CD8-positive, alpha-beta memory T cell (primary cell): ENCODE results near the gene ABHD4. TPM values are rescaled to one million over a fixed set of nuclear protein-coding genes. Genes with fewer than 3 reads are reported as not detected.
A peak's percentile ranks its signal among the peaks of the same experiment; 100 is the strongest.
"Not testable (repeated sequence)": the region's sequence is repeated elsewhere in the genome, so short reads cannot be mapped to it uniquely, and the experiment has no call there.

Source experiments
- CTCF ChIA-PET: fragments of 350-600 bp; sonication (Branson Sonifier 250); formaldehyde crosslinking; loops from one replicate; lab custom pipeline; 2021; ENCODE audit warnings: antibody characterized with exemption; lab: Charles Lee
- POLR2A ChIA-PET: fragments of 350-600 bp; sonication (Branson Sonifier 250); formaldehyde crosslinking; loops from one replicate; lab custom pipeline; 2021; ENCODE audit warnings: antibody characterized with exemption; lab: Charles Lee
- DNase-seq, 5 donors: peaks; one replicate each; pipeline versions ENCODE4 v3.0.0 to v3.0.0-alpha.2; 2020 to 2022; ENCODE audit warnings: mixed read lengths in 1 of 5
- H3K27ac ChIP-seq: one replicate; pipeline ENCODE4 v1.7.0; 2013; ENCODE audit warnings: low read depth, mild to moderate bottlenecking, low read length, moderate library complexity
- H3K27me3 ChIP-seq: 2 replicates; pipeline ENCODE4 v1.7.0; 2013; ENCODE audit warnings: low read length, mild to moderate bottlenecking; ENCODE audit not compliant: insufficient read depth, poor library complexity, severe bottlenecking
- H3K36me3 ChIP-seq: 2 replicates; pipeline ENCODE4 v1.7.0; 2013; ENCODE audit warnings: mild to moderate bottlenecking, low read length, moderate library complexity; ENCODE audit not compliant: insufficient read depth
- H3K4me1 ChIP-seq: 2 replicates; pipeline ENCODE4 v1.7.0; 2013; ENCODE audit warnings: mild to moderate bottlenecking, low read length, moderate library complexity; ENCODE audit not compliant: insufficient read depth
- H3K4me3 ChIP-seq: 2 replicates; pipeline ENCODE4 v1.7.0; 2013; ENCODE audit warnings: mild to moderate bottlenecking, low read length
- H3K9me3 ChIP-seq: 2 replicates; pipeline ENCODE4 v1.7.0; 2013; ENCODE audit warnings: mild to moderate bottlenecking, low read length
- H3K27ac Mint-ChIP-seq, 8 donors: one replicate each; pipeline ENCODE4 v1.8.0; 2020 to 2021; ENCODE audit warnings: mixed read lengths in 8 of 8, mild to moderate bottlenecking in 6 of 8, inconsistent platforms in 3 of 8, moderate library complexity in 3 of 8
- H3K27me3 Mint-ChIP-seq, 2 donors: one replicate each; pipeline ENCODE4 v1.8.0; 2020 to 2021; ENCODE audit warnings: mixed read lengths in 2 of 2, mild to moderate bottlenecking in 1 of 2, moderate library complexity in 1 of 2
- H3K36me3 Mint-ChIP-seq, 3 donors: one replicate each; pipeline ENCODE4 v1.8.0; 2020 to 2021; ENCODE audit warnings: mixed read lengths in 3 of 3, inconsistent platforms in 1 of 3, mild to moderate bottlenecking in 1 of 3
- H3K4me1 Mint-ChIP-seq, 3 donors: one replicate each; pipeline ENCODE4 v1.8.0; 2020 to 2021; ENCODE audit warnings: mixed read lengths in 3 of 3, inconsistent platforms in 1 of 3, mild to moderate bottlenecking in 1 of 3
- H3K4me3 Mint-ChIP-seq, 7 donors: one replicate each; pipeline ENCODE4 v1.8.0; 2020 to 2021; ENCODE audit warnings: mixed read lengths in 7 of 7, mild to moderate bottlenecking in 6 of 7, moderate library complexity in 4 of 7, inconsistent platforms in 2 of 7
- H3K9me3 Mint-ChIP-seq, 5 donors: one replicate each; pipeline ENCODE4 v1.8.0; 2020 to 2022; ENCODE audit warnings: mixed read lengths in 5 of 5, mild to moderate bottlenecking in 3 of 5, moderate library complexity in 2 of 5, inconsistent platforms in 1 of 5
- polyA plus RNA-seq: library from polyadenylated mRNA; unstranded; fragments of 300-500 nt; fragmentation: Illumina TruSeq; gene quantifications from one replicate; pipeline ENCODE4 v1.2.3, GENCODE V29; 2021
- total RNA-seq, 2 experiments: library from RNA; stranded (reverse); gene quantifications; one replicate each; pipeline ENCODE4 v1.2.3, GENCODE V29; 2021

ABHD4 gene
- total and polyA plus RNA-seq, 3 experiments from 2014 or later: 8.4 to 13.7 (median 11.4) TPM

GRCh38 chr14:22580625-22581024 lies 17.5 kb upstream of the ABHD4 start:
- CTCF ChIA-PET: interaction anchor here (1.0 to 1.9 kb wide), 2 partner anchors 19 to 242 kb away, joined by 3 to 4 read pairs; no protein-coding TSS in a partner anchor
- no peak for DNase-seq

GRCh38 chr14:22583994-22584393 lies 14.1 kb upstream of the ABHD4 start:
- H3K4me3 ChIP-seq: no peak overlapping the region
- no peak for DNase-seq
- peaks cover 0 to 44% (median 9%) of the 10 kb centered on the region in 3 donors for H3K36me3 Mint-ChIP-seq
- peaks cover 0 to 2% (median 0%) of the 10 kb centered on the region in 5 donors for H3K9me3 Mint-ChIP-seq
- peak overlapping the region; percentile 30 to 91 (median 80) for H3K27ac Mint-ChIP-seq
- ChIA-PET POLR2A (no interaction called here), CTCF (interaction anchor here (0.6 to 7.9 kb wide), 3 partner anchors 13 to 238 kb away, joined by 3 to 82 read pairs (median 3); no protein-coding TSS in a partner anchor)
- H3K36me3 ChIP-seq: no peaks in the 10 kb centered on the region
- H3K27ac ChIP-seq: no peak overlapping the region
- H3K27me3 ChIP-seq: no peaks in the 10 kb centered on the region
- H3K4me1 ChIP-seq: peaks cover 61% of the 10 kb centered on the region
- H3K4me3 Mint-ChIP-seq: peak overlapping the region in 4 of 7 donors; percentile 6 to 49 (median 27)
- no peaks in the 10 kb centered on the region for H3K9me3 ChIP-seq
- H3K27me3 Mint-ChIP-seq: peaks cover 0 to 2% of the 10 kb centered on the region in 2 donors
- peaks cover 69 to 88% (median 73%) of the 10 kb centered on the region in 3 donors for H3K4me1 Mint-ChIP-seq

More at GRCh38 chr14:22580625-22581024, 17.5 kb upstream of the ABHD4 start:
- POLR2A ChIA-PET: no interaction called here
- Histone ChIP-seq H3K4me3 (no peak overlapping the region), H3K4me1 (peaks cover 37% of the 10 kb centered on the region), H3K27ac (no peak overlapping the region), H3K36me3 (no peaks in the 10 kb centered on the region), H3K9me3 (no peaks in the 10 kb centered on the region), H3K27me3 (no peaks in the 10 kb centered on the region)
- peak overlapping the region in 4 of 8 donors; percentile 7 to 79 (median 52) for H3K27ac Mint-ChIP-seq
- H3K9me3 Mint-ChIP-seq: no peaks in the 10 kb centered on the region
- H3K4me3 Mint-ChIP-seq: no peak overlapping the region
- H3K27me3 Mint-ChIP-seq: no peaks in the 10 kb centered on the region
- H3K4me1 Mint-ChIP-seq: peaks cover 58 to 82% (median 70%) of the 10 kb centered on the region in 3 donors
- H3K36me3 Mint-ChIP-seq: peaks cover 0 to 44% (median 10%) of the 10 kb centered on the region in 3 donors

GRCh38 chr14:22587247-22587646 lies 10.9 kb upstream of the ABHD4 start:
- peaks cover 58% of the 10 kb centered on the region for H3K4me1 ChIP-seq
- peak overlapping the region; percentile 5 for H3K4me3 ChIP-seq
- H3K27ac Mint-ChIP-seq: peak overlapping the region; percentile 69 to 100 (median 98)
- DNase-seq: no peak
- H3K9me3 ChIP-seq: no peaks in the 10 kb centered on the region
- no peaks in the 10 kb centered on the region for H3K27me3 ChIP-seq
- H3K4me3 Mint-ChIP-seq: peak overlapping the region; percentile 46 to 99 (median 62)
- POLR2A ChIA-PET: no interaction called here
- no peak overlapping the region for H3K27ac ChIP-seq
- H3K9me3 Mint-ChIP-seq: peaks cover 0 to 3% (median 0%) of the 10 kb centered on the region in 5 donors
- CTCF ChIA-PET: interaction anchor here (1.3 to 7.9 kb wide), 3 partner anchors 11 to 266 kb away, joined by 3 to 82 read pairs (median 7); partner anchors contain the start of gene ABHD4
- H3K4me1 Mint-ChIP-seq: peaks cover 70 to 81% (median 77%) of the 10 kb centered on the region in 3 donors
- H3K36me3 Mint-ChIP-seq: peaks cover 0 to 39% (median 4%) of the 10 kb centered on the region in 3 donors
- peaks cover 0 to 4% of the 10 kb centered on the region in 2 donors for H3K27me3 Mint-ChIP-seq
- no peaks in the 10 kb centered on the region for H3K36me3 ChIP-seq

GRCh38 chr14:22587677-22588422 lies 10.2 kb upstream of the ABHD4 start:
- not testable (repeated sequence) for H3K9me3 Mint-ChIP-seq, DNase-seq, H3K27me3 ChIP-seq, H3K36me3 ChIP-seq, H3K27me3 Mint-ChIP-seq, H3K9me3 ChIP-seq
- H3K36me3 Mint-ChIP-seq: peaks cover 0 to 37% (median 4%) of the 10 kb centered on the region in 3 donors
- POLR2A ChIA-PET: interaction anchor here (1.8 to 2.7 kb wide), 4 partner anchors 10 to 32 kb away, joined by 12 to 51 read pairs (median 14); partner anchors contain the start of gene ABHD4
- peaks cover 66 to 76% (median 71%) of the 10 kb centered on the region in 3 donors for H3K4me1 Mint-ChIP-seq
- peak overlapping the region; percentile 95 to 100 (median 100) for H3K27ac Mint-ChIP-seq
- CTCF ChIA-PET: interaction anchor here (0.9 to 7.9 kb wide), 7 partner anchors 11 to 864 kb away, joined by 3 to 82 read pairs (median 4); partner anchors contain the start of gene ABHD4
- H3K4me1 ChIP-seq: peaks cover 58% of the 10 kb centered on the region
- peak overlapping the region; percentile 98 for H3K27ac ChIP-seq
- peak overlapping the region; percentile 90 for H3K4me3 ChIP-seq
- peak overlapping the region; percentile 92 to 99 (median 97) for H3K4me3 Mint-ChIP-seq

GRCh38 chr14:22588526-22589095 lies 9.5 kb upstream of the ABHD4 start:
- Mint-ChIP-seq H3K36me3 (peaks cover 0 to 30% (median 4%) of the 10 kb centered on the region in 3 donors), H3K9me3 (peaks cover 0 to 3% (median 0%) of the 10 kb centered on the region in 5 donors), H3K4me1 (peaks cover 58 to 68% (median 63%) of the 10 kb centered on the region in 3 donors), H3K27ac (peak overlapping the region; percentile 95 to 100 (median 100)), H3K27me3 (peaks cover 4% of the 10 kb centered on the region in 2 donors), H3K4me3 (peak overlapping the region; percentile 92 to 99 (median 97))
- no peak for DNase-seq
- ChIA-PET POLR2A (interaction anchor here (0.6 to 2.7 kb wide), 14 partner anchors 10 to 330 kb away, joined by 3 to 51 read pairs (median 5); partner anchors contain the start of genes ABHD4 and OXA1L), CTCF (interaction anchor here (0.7 to 7.9 kb wide), 16 partner anchors 10 to 865 kb away, joined by 3 to 82 read pairs (median 4); partner anchors contain the start of gene ABHD4)
- H3K9me3 ChIP-seq: no peaks in the 10 kb centered on the region
- no peaks in the 10 kb centered on the region for H3K27me3 ChIP-seq
- H3K27ac ChIP-seq: peak overlapping the region; percentile 98
- no peaks in the 10 kb centered on the region for H3K36me3 ChIP-seq
- peaks cover 52% of the 10 kb centered on the region for H3K4me1 ChIP-seq
- H3K4me3 ChIP-seq: peak overlapping the region; percentile 90

- Histone ChIP-seq H3K27me3 (no peaks in the 10 kb centered on the region), H3K4me1 (peaks cover 45% of the 10 kb centered on the region), H3K4me3 (peak within 1 kb of the TSS; percentile 90), H3K9me3 (no peaks in the 10 kb centered on the region), H3K36me3 (no peaks in the 10 kb centered on the region), H3K27ac (peak within 1 kb of the TSS; percentile 98)
- peak; percentile 98 to 100 (median 100) for DNase-seq
- Mint-ChIP-seq H3K27me3 (peaks cover 4% of the 10 kb centered on the region in 2 donors), H3K4me3 (peak within 1 kb of the TSS; percentile 92 to 99 (median 97)), H3K4me1 (peaks cover 52 to 61% (median 57%) of the 10 kb centered on the region in 3 donors), H3K36me3 (peaks cover 0 to 30% (median 4%) of the 10 kb centered on the region in 3 donors), H3K9me3 (peaks cover 0 to 3% (median 0%) of the 10 kb centered on the region in 5 donors), H3K27ac (peak within 1 kb of the TSS; percentile 95 to 100 (median 100))
- CTCF ChIA-PET: interaction anchor here (0.7 to 7.9 kb wide), 17 partner anchors 9 to 866 kb away, joined by 3 to 82 read pairs (median 4); partner anchors contain the start of gene ABHD4
- POLR2A ChIA-PET: interaction anchor here (0.6 to 2.7 kb wide), 18 partner anchors 9 to 435 kb away, joined by 3 to 51 read pairs (median 5); partner anchors contain the start of genes ABHD4, OXA1L and PRMT5
Observed at GRCh38 chr14:22589096-22589839, 8.8 kb upstream of the ABHD4 start, which contains the start of gene DAD1. TSS of gene DAD1 (minus strand) at chr14:22589224. CDS start at chr14:22589157, 67 bp downstream.

- H3K27ac ChIP-seq: no peak overlapping the region
- H3K9me3 Mint-ChIP-seq: peaks cover 0 to 3% (median 0%) of the 10 kb centered on the region in 5 donors
- POLR2A ChIA-PET: no interaction called here
- H3K36me3 ChIP-seq: no peaks in the 10 kb centered on the region
- H3K36me3 Mint-ChIP-seq: peaks cover 0 to 16% (median 0%) of the 10 kb centered on the region in 3 donors
- H3K27me3 ChIP-seq: no peaks in the 10 kb centered on the region
- peak overlapping the region in 2 of 8 donors; percentile 5 for H3K27ac Mint-ChIP-seq
- peaks cover 4 to 7% of the 10 kb centered on the region in 2 donors for H3K27me3 Mint-ChIP-seq
- DNase-seq: no peak
- H3K4me1 Mint-ChIP-seq: peaks cover 23 to 32% (median 27%) of the 10 kb centered on the region in 3 donors
- peaks cover 9% of the 10 kb centered on the region for H3K4me1 ChIP-seq
- H3K4me3 ChIP-seq: no peak overlapping the region
- CTCF ChIA-PET: interaction anchor here (0.6 to 6.5 kb wide), 4 partner anchors 11 to 264 kb away, joined by 3 to 37 read pairs (median 3); no protein-coding TSS in a partner anchor
- no peak overlapping the region for H3K4me3 Mint-ChIP-seq
- no peaks in the 10 kb centered on the region for H3K9me3 ChIP-seq
Observed at GRCh38 chr14:22593189-22593588, 4.9 kb upstream of the ABHD4 start.
